Adrenal gland (tissue), 12 donors: ENCODE data around the gene CYB5R2. TPM values are rescaled to one million over a fixed set of nuclear protein-coding genes. Genes with fewer than 3 reads are reported as not detected.
A peak's percentile ranks its signal among the peaks of the same experiment; 100 is the strongest.

ENCODE experiments used
- DNase-seq, 7 donors: peaks; one replicate each; pipeline ENCODE4 v3.0.0-alpha.2; 2019 to 2020
- H3K27ac ChIP-seq, 5 donors: fragments of 200-600 bp; sonication (generic) in 4 of 5; 1 replicate in 3 of 5; 2 replicates in 2 of 5; pipeline versions ENCODE4 v1.5.1 to v1.8.0; 2016 to 2020; ENCODE audit warnings: mild to moderate bottlenecking in 1 of 5
- H3K27me3 ChIP-seq: fragments of 200-600 bp; 2 replicates; pipeline ENCODE4 v1.8.0; 2021
- H3K36me3 ChIP-seq, 2 donors: fragments of 200-600 bp; replicated peaks in 1 of 2; 1 replicate in 1 of 2; 2 replicates in 1 of 2; pipeline versions ENCODE4 v1.5.1 to v1.8.0; 2018 to 2022
- H3K4me1 ChIP-seq, 2 donors: fragments of 200-600 bp; replicated peaks in 1 of 2; 1 replicate in 1 of 2; 2 replicates in 1 of 2; pipeline versions ENCODE4 v1.5.1 to v1.8.0; 2018 to 2021
- H3K4me3 ChIP-seq, 4 donors: fragments of 200-600 bp; sonication (generic) in 3 of 4; one replicate each; pipeline ENCODE4 v1.5.1; 2016 to 2018
- H3K9me3 ChIP-seq, 3 donors: fragments of 200-600 bp; sonication (generic) in 1 of 3; replicated peaks in 1 of 3; 1 replicate in 2 of 3; 2 replicates in 1 of 3; pipeline versions ENCODE4 v1.5.1 to v1.8.0; 2016 to 2021
- CTCF ChIP-seq, 6 experiments: fragments of 450-650 bp in 4 of 6; fragments of 200-600 bp in 2 of 6; sonication (generic) in 1 of 6; IDR thresholded peaks; 1 replicate in 5 of 6; 2 replicates in 1 of 6; pipeline versions ENCODE4 v1.5.1 to v1.8.0; 2016 to 2021; ENCODE audit warnings: antibody characterized with exemption in 6 of 6, mild to moderate bottlenecking in 2 of 6, moderate library complexity in 1 of 6
- POLR2A ChIP-seq, 2 donors: fragments of 450-650 bp; IDR thresholded peaks; one replicate each; pipeline ENCODE4 v1.6.1; 2017; ENCODE audit warnings: antibody characterized with exemption in 2 of 2, mild to moderate bottlenecking in 2 of 2, moderate library complexity in 1 of 2
- WGBS, 4 donors: extraction: QIAGEN DNeasy Blood & Tissue Kit in 2 of 4; methylation state at CpG; one replicate each; pipeline versions ENCODE4 v1.1.5 to v1.1.7; 2013 to 2017; 5-methylcytosine and 5-hydroxymethylcytosine counted together
- intact Hi-C, 2 donors: fragments of 100-400 bp; cut with DNase I; formaldehyde crosslinking; loops; one replicate each; pipeline versions ENCODE4 v1.14.1 to v1.15.0; 2022 to 2023
- polyA plus RNA-seq, 3 donors: library from polyadenylated mRNA; stranded (reverse); fragments of 200-250 nt in 2 of 3; fragments of 350-450 nt in 1 of 3; fragmentation: Illumina TruSeq in 1 of 3; extraction: RNeasy Lipid Tissue Mini Kit (QIAGEN cat#74804) in 1 of 3; gene quantifications; one replicate each; pipeline ENCODE4 v1.2.3, GENCODE V29; 2013 to 2014
- total RNA-seq, 9 donors: library from RNA; depleted of rRNA in 4 of 9; stranded (reverse); fragments of >200 nt in 4 of 9; fragments of 120-200 nt in 1 of 9; fragmentation: NEBNext Ultra II Directional in 1 of 9; extraction: Animal tissue kit (Norgen Biotek cat#: 25700) in 1 of 9; gene quantifications; one replicate each; pipeline versions ENCODE4 v1.1.0 to v1.2.4, GENCODE V29; 2013 to 2023
- donor health status: healthy with polysubstance abuse.
- donor health status: Bipolar disorder and iron deficiency.
- donor health status: DM: yes; HTN: yes; CAD: no.
- donor health status: DM: no; HTN: no; CAD: no.
- donor health status: DM: no; HTN: no; CAD: no.
- donor health status: DM: yes; HTN: yes; CAD: no.

CYB5R2 gene
- total and polyA plus RNA-seq, 12 donors: 1.6 to 23.8 (median 5.0) TPM

GRCh38 chr11:7703740-7704139 lies 30.4 kb upstream of the CYB5R2 start:
- Histone ChIP-seq H3K9me3 (no peaks in the 10 kb centered on the region), H3K4me3 (no peak overlapping the region), H3K4me1 (no peaks in the 10 kb centered on the region), H3K27me3 (no peaks in the 10 kb centered on the region), H3K27ac (no peak overlapping the region), H3K36me3 (no peaks in the 10 kb centered on the region)
- DNase-seq: no peak
- intact Hi-C loops: no loop called here
- TF ChIP-seq POLR2A (IDR thresholded peaks at IDR 0.05) (no peak), CTCF (IDR thresholded peaks at IDR 0.05) (no peak)
- WGBS, 4 donors: 49 to 57% (median 52%) methylated on average over 5 of the region's 5 CpGs

- H3K9me3 ChIP-seq: no peaks in the 10 kb centered on the region
- WGBS, 4 donors: 71 to 82% (median 73%) methylated on average over 5 of the region's 5 CpGs
- H3K4me3 ChIP-seq: no peak overlapping the region
- H3K4me1 ChIP-seq: peaks cover 0 to 5% of the 10 kb centered on the region in 2 donors
- intact Hi-C loops: loop anchor here in 1 of 2 donors (10.0 kb wide), 1 partner anchor 288 kb away; the partner anchor contains the start of gene EIF3F
- H3K27me3 ChIP-seq: peaks cover 6% of the 10 kb centered on the region
- DNase-seq: no peak
- TF ChIP-seq CTCF (IDR thresholded peaks at IDR 0.05): no peak
- TF ChIP-seq POLR2A (IDR thresholded peaks at IDR 0.05): no peak
- H3K36me3 ChIP-seq: no peaks in the 10 kb centered on the region
- no peak overlapping the region for H3K27ac ChIP-seq
These were observed 23.1 kb upstream of the CYB5R2 start for GRCh38 chr11:7696424-7696823.

- WGBS, 4 donors: 70 to 80% (median 71%) methylated on average over 3 of the region's 3 CpGs
- intact Hi-C loops: loop anchor here in 1 of 2 donors (5.0 to 10.0 kb wide), 2 partner anchors 291 to 597 kb away; partner anchors contain the start of gene EIF3F
- H3K36me3 ChIP-seq: no peaks in the 10 kb centered on the region
- H3K4me3 ChIP-seq: peak overlapping the region in 1 of 4 donors; percentile 25
- H3K4me1 ChIP-seq: peaks cover 0 to 5% of the 10 kb centered on the region in 2 donors
- DNase-seq: no peak
- no peak for TF ChIP-seq POLR2A (IDR thresholded peaks at IDR 0.05)
- no peak for TF ChIP-seq CTCF (IDR thresholded peaks at IDR 0.05)
- peaks cover 6% of the 10 kb centered on the region for H3K27me3 ChIP-seq
- no peaks in the 10 kb centered on the region for H3K9me3 ChIP-seq
- no peak overlapping the region for H3K27ac ChIP-seq
These were observed 20.9 kb upstream of the CYB5R2 start for GRCh38 chr11:7694235-7694634.

- peaks cover 6% of the 10 kb centered on the region for H3K27me3 ChIP-seq
- H3K4me3 ChIP-seq: no peak overlapping the region
- no peak overlapping the region for H3K27ac ChIP-seq
- no peaks in the 10 kb centered on the region for H3K9me3 ChIP-seq
- TF ChIP-seq POLR2A (IDR thresholded peaks at IDR 0.05) (no peak), CTCF (IDR thresholded peaks at IDR 0.05) (no peak)
- WGBS, 4 donors: 87 to 95% (median 92%) methylated on average over 3 of the region's 3 CpGs
- intact Hi-C loops: loop anchor here in 1 of 2 donors (5.0 to 10.0 kb wide), 2 partner anchors 292 to 595 kb away; partner anchors contain the start of gene EIF3F
- peaks cover 0 to 5% of the 10 kb centered on the region in 2 donors for H3K4me1 ChIP-seq
- H3K36me3 ChIP-seq: no peaks in the 10 kb centered on the region
- no peak for DNase-seq
These were observed 19.1 kb upstream of the CYB5R2 start for GRCh38 chr11:7692426-7692825.
